NCI-H2029 treated with DMSO at 0.1 percent for 48 hours (cell line): ENCODE measurements around the gene PIP4K2A.

Source experiments
- DNase-seq: peaks from one replicate; lab custom pipeline; 2025; lab: John Stamatoyannopoulos, UW

PIP4K2A gene

DNA sequence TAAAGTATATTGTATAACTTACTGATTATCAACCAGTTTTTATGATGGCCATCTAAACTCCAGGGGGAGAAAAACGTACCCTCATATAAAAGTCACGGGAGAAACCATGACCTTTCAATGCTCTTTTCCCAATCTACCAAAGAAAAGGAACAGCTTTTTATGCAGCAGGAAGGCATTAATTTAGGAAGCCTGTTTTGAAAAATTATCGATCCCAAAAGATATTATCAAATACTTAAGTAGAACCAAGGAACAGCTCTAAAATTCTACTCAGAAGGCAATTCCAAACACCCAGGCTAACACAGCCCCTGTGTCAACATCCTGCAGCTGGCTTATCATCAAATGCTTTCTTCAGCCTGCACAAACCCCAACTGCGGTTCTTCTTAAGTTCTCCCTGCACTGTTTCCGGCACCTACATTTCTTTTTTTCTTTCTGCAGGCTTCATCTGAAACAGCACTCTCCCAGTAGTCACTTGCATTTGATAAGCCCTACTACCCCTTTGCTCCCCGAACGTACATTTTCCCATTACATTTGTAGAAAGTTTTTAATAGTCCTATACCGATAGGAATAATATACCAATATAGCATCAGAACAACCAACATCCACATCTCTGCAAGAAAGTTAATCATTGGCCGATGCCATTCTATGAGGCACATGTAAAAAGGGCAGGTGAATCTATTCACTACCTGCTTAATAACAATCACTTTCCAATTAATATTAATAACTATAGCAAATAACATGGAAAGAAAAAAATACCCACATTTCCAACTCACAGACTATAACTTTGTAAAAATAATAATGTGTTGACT, 47.9 kb downstream of the PIP4K2A start:
- no peak for DNase-seq

GRCh38 chr10:22665329-22665728, 49.0 kb downstream of the PIP4K2A start:
- DNase-seq, result no peak

- DNase-seq, result no peak
These were observed 51.5 kb downstream of the PIP4K2A start for GRCh38 chr10:22662733-22663330.

DNA sequence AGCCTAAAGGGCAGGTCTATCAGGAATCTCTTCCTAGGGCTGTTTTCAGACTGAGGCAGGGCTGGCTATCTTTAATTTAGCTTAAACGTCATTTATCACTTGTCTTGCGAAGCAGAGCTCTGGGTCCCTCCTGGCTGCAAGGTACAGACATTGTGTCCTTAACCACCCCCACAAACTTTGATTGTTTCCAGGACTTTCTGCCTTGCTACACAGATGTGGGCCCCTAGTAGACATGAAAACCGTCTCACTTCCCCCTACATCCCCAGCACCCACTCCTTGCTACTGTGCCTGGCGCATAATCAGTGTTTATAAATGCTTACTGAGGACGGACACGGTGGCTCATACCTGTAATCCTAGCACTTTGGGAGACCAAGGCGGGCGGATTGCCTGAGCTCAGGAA, 54.5 kb downstream of the PIP4K2A start:
- no peak for DNase-seq

GRCh38 chr10:22658745-22659410, 55.5 kb downstream of the PIP4K2A start:
- no peak for DNase-seq

GRCh38 chr10:22657566-22658225, 56.7 kb downstream of the PIP4K2A start:
- no peak for DNase-seq

DNA sequence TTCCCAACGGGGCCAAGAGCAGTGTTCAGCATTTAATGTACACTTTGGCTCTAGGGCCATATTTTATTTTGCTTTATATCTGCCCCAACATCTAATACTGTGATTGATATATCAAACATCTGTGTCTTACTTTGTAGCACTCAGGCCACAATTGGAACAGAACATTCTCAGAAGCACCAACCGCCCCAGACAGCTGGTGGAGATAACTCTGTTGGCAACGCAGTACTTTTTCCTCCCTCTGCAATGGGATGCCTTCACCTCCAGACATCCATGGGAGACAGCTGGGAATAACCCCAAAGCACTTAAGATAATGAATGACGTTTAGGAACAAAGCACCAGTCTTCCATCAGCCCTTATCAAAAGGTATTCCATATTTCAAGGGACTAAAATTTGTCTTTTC, 57.4 kb downstream of the PIP4K2A start:
- DNase-seq, result no peak

- DNase-seq, result no peak
These were observed 58.3 kb downstream of the PIP4K2A start for GRCh38 chr10:22656036-22656435.

- peak; percentile 2 for DNase-seq
These were observed 58.9 kb downstream of the PIP4K2A start for GRCh38 chr10:22655312-22655981.

- no peak for DNase-seq
These were observed 61.3 kb downstream of the PIP4K2A start for GRCh38 chr10:22652988-22653481.

- no peak for DNase-seq
These were observed 63.0 kb downstream of the PIP4K2A start for GRCh38 chr10:22651276-22651980.

DNA sequence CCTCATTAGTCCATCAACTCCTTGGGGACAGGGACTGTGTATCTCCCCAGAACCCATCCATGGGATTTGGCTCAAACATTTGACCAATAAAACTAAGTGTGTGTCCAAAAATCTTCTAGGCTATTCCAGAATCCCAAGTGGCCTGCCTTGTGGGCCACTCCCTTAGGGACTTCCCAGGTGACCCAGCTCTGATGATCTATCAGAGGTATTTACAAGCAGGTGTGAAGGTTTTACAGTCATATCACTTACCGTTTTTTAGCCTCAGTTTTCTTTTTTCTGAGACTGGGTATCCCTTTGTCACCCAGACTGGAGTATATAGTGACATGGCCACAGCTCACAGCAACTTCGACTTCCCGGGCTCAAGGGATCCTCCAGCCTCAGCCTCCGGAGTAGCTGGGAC, 64.4 kb downstream of the PIP4K2A start:
- no peak for DNase-seq

DNA sequence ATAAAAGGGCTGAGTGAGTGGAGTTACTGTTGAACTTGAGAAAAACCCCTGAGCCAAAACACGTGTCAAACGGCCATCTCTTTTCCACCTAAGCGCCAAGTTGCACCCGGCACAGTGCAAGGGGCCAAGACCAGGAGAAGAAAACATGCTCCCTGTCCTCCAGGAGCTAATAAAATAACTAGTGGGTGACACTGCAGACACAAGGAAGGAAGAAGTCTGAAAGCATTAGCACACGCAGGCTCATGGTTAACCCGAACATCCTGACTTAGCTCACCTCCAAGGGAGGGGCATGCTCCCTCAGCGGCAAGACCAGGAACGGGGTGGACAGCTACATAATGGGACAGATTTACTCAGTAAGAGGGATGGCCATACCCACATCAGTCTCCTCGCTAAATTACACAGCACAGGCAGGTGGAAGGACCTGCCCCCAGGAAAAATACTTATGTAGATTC, 65.0 kb downstream of the PIP4K2A start:
- DNase-seq, result no peak

DNA sequence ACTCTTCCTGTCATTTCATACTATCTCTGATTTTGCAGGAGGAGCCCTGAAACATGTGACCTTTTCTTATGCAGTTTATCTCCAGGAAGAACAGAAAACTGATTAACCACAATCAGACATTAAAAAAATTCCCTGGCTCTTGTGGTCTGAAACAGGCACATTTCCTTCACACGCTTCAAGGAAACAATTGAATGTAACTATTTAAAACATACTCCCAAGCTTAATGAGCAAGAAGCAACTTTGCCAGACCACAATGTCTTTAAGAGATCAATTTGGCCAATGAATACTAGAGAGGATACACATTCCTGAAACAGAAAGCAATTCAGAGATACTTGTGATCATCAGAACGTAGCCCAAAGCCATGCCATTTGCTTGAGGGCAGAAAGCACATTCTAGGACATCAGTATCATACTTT, 65.8 kb downstream of the PIP4K2A start:
- DNase-seq, result no peak

- no peak for DNase-seq
These were observed 67.1 kb downstream of the PIP4K2A start for GRCh38 chr10:22647244-22647643.

- DNase-seq, result no peak
These were observed 68.0 kb downstream of the PIP4K2A start for GRCh38 chr10:22646388-22646853.

DNA sequence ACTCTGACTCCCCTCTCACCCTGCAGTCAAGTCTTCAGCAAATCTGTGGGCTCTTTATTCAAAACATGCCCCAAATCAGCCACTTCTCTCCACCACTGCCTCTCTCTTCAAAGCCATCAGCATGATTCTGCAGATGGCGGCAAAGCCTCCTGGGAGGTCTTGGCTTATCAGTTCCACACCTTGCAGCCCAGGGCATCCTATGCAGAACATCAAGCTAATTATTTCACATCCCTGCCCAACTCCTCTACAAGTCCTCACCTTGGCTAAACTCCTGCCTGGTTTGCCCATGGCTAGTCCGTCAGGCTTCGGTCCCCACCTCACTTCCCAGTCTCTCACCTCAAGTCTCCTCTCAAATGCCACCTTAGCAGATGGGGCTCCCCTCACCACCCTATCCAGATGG, 70.2 kb downstream of the PIP4K2A start:
- no peak for DNase-seq

- DNase-seq, result no peak
These were observed 70.6 kb downstream of the PIP4K2A start for GRCh38 chr10:22643775-22644174.

DNA sequence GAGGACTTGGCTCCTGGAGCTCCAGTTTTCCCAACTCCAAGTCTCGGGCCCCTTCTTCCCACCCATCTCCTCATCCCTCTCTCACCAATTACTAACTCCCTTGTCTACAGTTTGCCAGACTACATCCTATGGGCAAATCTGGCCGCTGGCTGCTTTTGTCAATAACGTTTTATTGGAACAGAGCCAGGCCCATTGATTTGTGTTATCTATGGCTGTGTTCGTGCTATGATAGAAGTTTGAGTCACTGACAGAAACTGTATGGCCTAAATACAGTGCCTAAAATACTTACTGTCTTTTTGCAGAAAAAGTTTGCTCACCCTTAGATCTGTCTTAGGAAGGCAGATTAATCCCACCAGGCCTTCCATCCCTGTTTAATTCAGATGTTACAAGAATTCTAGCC, 71.3 kb downstream of the PIP4K2A start:
- no peak for DNase-seq

DNA sequence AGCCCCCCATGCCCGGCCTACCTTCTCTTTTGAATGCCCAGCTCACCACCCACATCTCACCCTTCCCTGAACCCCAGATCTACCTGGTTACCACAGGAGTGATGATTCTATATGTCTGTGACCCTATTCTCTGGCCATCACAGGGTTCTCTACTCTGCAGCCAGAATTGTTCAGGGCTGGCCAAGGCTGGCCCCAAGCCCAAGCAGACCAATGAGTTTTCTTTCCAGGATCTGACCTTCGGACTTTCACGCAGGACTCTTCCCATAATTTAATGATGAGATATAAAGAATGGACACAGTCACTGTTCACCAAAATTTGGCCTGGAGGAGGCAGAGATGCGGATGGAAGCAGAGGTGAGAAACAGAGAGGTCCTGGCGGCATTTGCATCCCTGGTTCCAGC, 72.6 kb downstream of the PIP4K2A start:
- no peak for DNase-seq

DNA sequence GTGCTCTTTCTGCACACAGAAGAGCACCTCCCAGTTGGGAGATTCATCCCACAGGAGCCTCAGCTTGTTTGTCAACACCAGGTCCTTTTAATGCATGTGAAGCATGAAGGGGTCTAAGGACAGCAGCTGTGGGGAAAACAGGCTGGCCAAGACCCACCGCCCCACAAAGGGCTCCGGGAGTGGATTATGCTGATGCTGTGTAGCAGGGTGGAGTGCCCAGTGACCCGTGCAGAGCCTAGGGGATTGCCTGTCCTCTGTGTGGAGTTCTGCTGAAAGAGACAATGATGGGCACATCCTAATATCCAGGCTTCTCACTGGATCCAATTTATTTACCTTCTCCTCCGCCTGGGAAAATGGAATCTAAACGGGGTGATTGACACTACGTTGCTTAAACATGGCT, 74.0 kb downstream of the PIP4K2A start:
- no peak for DNase-seq
